ENCODE measurements around the gene C2CD2. TPM values are rescaled to one million over a fixed set of nuclear protein-coding genes. Genes with fewer than 3 reads are reported as not detected.
"Not testable (repeated sequence)": the region's sequence is repeated elsewhere in the genome, so short reads cannot be mapped to it uniquely, and the experiment has no call there.

The C2CD2 gene
- total RNA-seq, 4 donors from 2014 or later = 11.6 to 25.3 (median 18.9) TPM

GRCh38 chr21:41950941-41951351 lies 2.9 kb downstream of the C2CD2 start:
- no peaks in the 10 kb centered on the region for H3K27me3 ChIP-seq
- H3K4me1 ChIP-seq = peaks cover 22 to 66% (median 54%) of the 10 kb centered on the region in 4 donors
- H3K9me3 ChIP-seq = no peaks in the 10 kb centered on the region
- peaks cover 0 to 3% (median 0%) of the 10 kb centered on the region in 4 donors for H3K36me3 ChIP-seq
- intact Hi-C loops (cut with DNase I) = loop anchor here (5.0 kb wide), 2 partner anchors 56 to 156 kb away; no protein-coding TSS in a partner anchor
- H3K27ac ChIP-seq (replicated peaks in 1 of 4) = no peak overlapping the region
- TF ChIP-seq POLR2A (IDR thresholded peaks at IDR 0.05; ENCODE audit: low read depth) (no peak), EP300 (IDR thresholded peaks at IDR 0.05) (no peak), CTCF (IDR thresholded peaks at IDR 0.05) (no peak)
- WGBS = 86% methylated on average over 14 of the region's 14 CpGs
- DNase-seq (ENCODE audit: extremely low spot score) = no peak
- H3K4me3 ChIP-seq = no peak overlapping the region

DNA sequence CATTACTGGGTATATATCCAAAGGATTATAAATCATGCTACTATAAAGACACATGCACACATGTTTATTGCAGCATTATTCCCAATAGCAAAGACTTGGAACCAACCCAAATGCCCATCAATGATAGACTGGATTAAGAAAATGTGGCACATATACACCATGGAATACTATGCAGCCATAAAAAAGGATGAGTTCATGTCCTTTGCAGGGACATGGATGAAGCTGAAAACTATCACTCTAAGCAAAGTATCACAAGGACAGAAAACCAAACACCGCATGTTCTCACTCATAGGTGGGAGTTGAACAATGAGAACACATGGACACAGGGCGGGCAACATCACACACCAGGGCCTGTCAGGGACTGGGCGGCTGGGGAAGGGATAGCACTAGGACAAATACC lies 4.2 kb downstream of the C2CD2 start:
- not testable (repeated sequence) for H3K4me3 ChIP-seq; H3K27me3 ChIP-seq; H3K9me3 ChIP-seq; H3K36me3 ChIP-seq; DNase-seq (ENCODE audit: extremely low spot score); H3K27ac ChIP-seq (replicated peaks in 1 of 4)
- WGBS = 97% methylated on average over 3 of the region's 3 CpGs
- intact Hi-C loops (cut with DNase I) = loop anchor here (2.0 to 5.0 kb wide), 3 partner anchors 58 to 158 kb away; no protein-coding TSS in a partner anchor
- H3K4me1 ChIP-seq = peaks cover 22 to 63% (median 54%) of the 10 kb centered on the region in 4 donors

GRCh38 chr21:41948901-41949300 lies 4.9 kb downstream of the C2CD2 start:
- Histone ChIP-seq H3K4me3 (no peak overlapping the region), H3K4me1 (peaks cover 22 to 57% (median 51%) of the 10 kb centered on the region in 4 donors), H3K36me3 (peaks cover 0 to 3% (median 0%) of the 10 kb centered on the region in 4 donors), H3K27me3 (no peaks in the 10 kb centered on the region), H3K27ac (replicated peaks in 1 of 4) (no peak overlapping the region), H3K9me3 (no peaks in the 10 kb centered on the region)
- intact Hi-C loops (cut with DNase I) = loop anchor here (2.0 kb wide), 1 partner anchor 62 kb away; no protein-coding TSS in a partner anchor
- no peak for DNase-seq (ENCODE audit: extremely low spot score)
- TF ChIP-seq POLR2AphosphoS5 (IDR thresholded peaks at IDR 0.05) = no peak
- TF ChIP-seq CTCF (IDR thresholded peaks at IDR 0.05) = no peak
- 98% methylated on average over 9 of the region's 11 CpGs for WGBS

DNA sequence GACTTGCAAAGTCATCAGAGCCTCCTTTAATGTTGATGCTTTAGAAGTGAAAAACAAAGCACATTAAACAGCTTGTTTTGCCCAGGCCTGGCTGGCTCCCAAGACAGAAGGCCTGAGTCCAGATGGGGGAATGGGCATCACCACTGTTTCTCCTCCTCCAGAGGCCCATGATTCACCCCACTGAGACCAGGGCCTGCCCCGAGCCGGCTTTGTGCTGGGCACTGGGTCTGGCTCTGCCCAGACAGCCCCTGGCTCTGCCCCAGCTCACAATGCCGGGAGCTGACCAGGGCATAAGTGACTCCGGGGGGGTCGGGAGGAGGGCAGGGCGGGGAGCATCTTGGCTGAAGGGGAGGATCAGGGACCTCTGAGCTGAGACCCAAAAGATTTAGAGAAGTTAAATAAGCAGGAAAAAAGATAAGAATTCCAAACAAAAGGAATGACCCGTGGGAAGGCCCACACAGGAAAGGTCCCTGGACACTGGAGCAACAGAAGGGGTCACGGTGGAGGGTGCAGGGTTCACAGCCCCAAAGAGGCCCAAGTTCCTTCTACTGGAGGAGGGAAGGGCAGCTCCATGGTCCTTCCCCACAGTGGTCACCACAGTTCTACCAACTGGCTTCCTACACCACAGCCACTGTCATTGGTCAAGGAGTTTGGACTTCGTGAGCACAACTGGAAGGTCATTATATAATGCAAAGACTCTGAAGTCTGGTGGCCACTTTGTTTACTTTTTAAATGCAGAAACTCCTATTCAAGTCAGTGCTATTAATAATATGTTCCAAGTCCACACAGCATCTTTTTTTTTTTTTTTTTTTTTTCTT lies 5.5 kb downstream of the C2CD2 start:
- Histone ChIP-seq H3K9me3 (no peaks in the 10 kb centered on the region), H3K4me1 (peaks cover 22 to 59% (median 49%) of the 10 kb centered on the region in 4 donors), H3K27ac (replicated peaks in 1 of 4) (peak overlapping the region in 2 of 4 donors; percentile 50 to 55), H3K4me3 (no peak overlapping the region), H3K36me3 (peaks cover 0 to 3% (median 0%) of the 10 kb centered on the region in 4 donors), H3K27me3 (no peaks in the 10 kb centered on the region)
- TF ChIP-seq POLR2AphosphoS5 (IDR thresholded peaks at IDR 0.05) (no peak), EP300 (IDR thresholded peaks at IDR 0.05) (no peak), POLR2A (IDR thresholded peaks at IDR 0.05; ENCODE audit: low read depth) (no peak), CTCF (IDR thresholded peaks at IDR 0.05) (no peak)
- no peak for DNase-seq (ENCODE audit: extremely low spot score)
- 75% methylated on average over 9 of the region's 9 CpGs for WGBS
- intact Hi-C loops (cut with DNase I) = loop anchor here (2.0 kb wide), 1 partner anchor 61 kb away; no protein-coding TSS in a partner anchor

- DNase-seq (ENCODE audit: extremely low spot score) = no peak
- WGBS = 93% methylated on average over 8 of the region's 8 CpGs
- intact Hi-C loops (cut with DNase I) = no loop called here
- H3K4me3 ChIP-seq = no peak overlapping the region
- H3K27me3 ChIP-seq = no peaks in the 10 kb centered on the region
- no peak overlapping the region for H3K27ac ChIP-seq (replicated peaks in 1 of 4)
- H3K4me1 ChIP-seq = peaks cover 13 to 38% (median 26%) of the 10 kb centered on the region in 4 donors
- no peaks in the 10 kb centered on the region for H3K9me3 ChIP-seq
- H3K36me3 ChIP-seq = peaks cover 0 to 11% (median 0%) of the 10 kb centered on the region in 4 donors
- TF ChIP-seq CTCF (IDR thresholded peaks at IDR 0.05) (no peak), EP300 (IDR thresholded peaks at IDR 0.05) (no peak), POLR2A (IDR thresholded peaks at IDR 0.05; ENCODE audit: low read depth) (no peak), POLR2AphosphoS5 (IDR thresholded peaks at IDR 0.05) (no peak)
These were observed 7.8 kb downstream of the C2CD2 start for GRCh38 chr21:41945982-41946381.

Data from esophagus muscularis mucosa (tissue), 4 donors.